Activated naive CD8-positive, alpha-beta T cell treated with anti-CD3 and anti-CD28 coated beads, Interleukin-2, amount 10 ng/mL, durations not matched to agents 7 days and 5 days (primary cell): ENCODE results near the gene ST8SIA6. TPM values are rescaled to one million over a fixed set of nuclear protein-coding genes. Genes with fewer than 3 reads are reported as not detected.
"Not testable (repeated sequence)": the region's sequence is repeated elsewhere in the genome, so short reads cannot be mapped to it uniquely, and the experiment has no call there.

ENCODE experiments used
- ATAC-seq: fragments of 150-1000 bp; cut with Tn5 transposase; one replicate; pipeline ENCODE4 v1.10.0; 2021; ENCODE audit warnings: low read depth, moderate library complexity
- POLR2A ChIA-PET: fragments of 350-600 bp; sonication (Branson Sonifier 250); formaldehyde crosslinking; loops from one replicate; lab custom pipeline; 2021; ENCODE audit warnings: antibody characterized with exemption; lab: Charles Lee
- DNase-seq: peaks from one replicate; pipeline ENCODE4 v3.0.0; 2021
- H3K27ac Mint-ChIP-seq: one replicate; pipeline ENCODE4 v1.8.0; 2022; ENCODE audit warnings: mild to moderate bottlenecking, mixed read lengths
- H3K27me3 Mint-ChIP-seq: one replicate; pipeline ENCODE4 v1.8.0; 2022; ENCODE audit warnings: mild to moderate bottlenecking, moderate library complexity, mixed read lengths
- H3K36me3 Mint-ChIP-seq: one replicate; pipeline ENCODE4 v1.8.0; 2021; ENCODE audit warnings: mild to moderate bottlenecking, mixed read lengths
- H3K4me1 Mint-ChIP-seq: one replicate; pipeline ENCODE4 v1.8.0; 2021; ENCODE audit warnings: mixed read lengths
- H3K4me3 Mint-ChIP-seq: one replicate; pipeline ENCODE4 v1.8.0; 2022; ENCODE audit warnings: mild to moderate bottlenecking, moderate library complexity, mixed read lengths
- H3K9me3 Mint-ChIP-seq: one replicate; pipeline ENCODE4 v1.8.0; 2021; ENCODE audit warnings: mixed read lengths
- total RNA-seq, 2 experiments: library from RNA; stranded (reverse); gene quantifications; one replicate each; pipeline ENCODE4 v1.2.3, GENCODE V29; 2021

Gene ST8SIA6
- under 1 TPM; 0.34 to 0.61 TPM for total RNA-seq

- Mint-ChIP-seq H3K9me3 (peaks cover 4% of the 10 kb centered on the region), H3K36me3 (peaks cover 1% of the 10 kb centered on the region), H3K27me3 (peaks cover 68% of the 10 kb centered on the region), H3K27ac (no peak within 1 kb of the TSS), H3K4me3 (peak within 1 kb of the TSS; percentile 80), H3K4me1 (peaks cover 8% of the 10 kb centered on the region)
- peak; percentile 76 for ATAC-seq
- peak; percentile 70 for DNase-seq
- POLR2A ChIA-PET, result no interaction called here
These were observed at the start of gene ST8SIA6 for GRCh38 chr10:17454161-17455014. Gene ST8SIA6, minus strand, starts transcription at chr10:17454595. Its CDS starts 340 bp downstream, at chr10:17454255.

GRCh38 chr10:17503795-17504194 lies 49.4 kb upstream of the ST8SIA6 start:
- H3K27me3 Mint-ChIP-seq, result no peaks in the 10 kb centered on the region
- no peak overlapping the region for H3K27ac Mint-ChIP-seq
- H3K4me3 Mint-ChIP-seq, result no peak overlapping the region

GRCh38 chr10:17502814-17503213 lies 48.4 kb upstream of the ST8SIA6 start:
- H3K27me3 Mint-ChIP-seq, result no peaks in the 10 kb centered on the region
- POLR2A ChIA-PET, result no interaction called here

More at GRCh38 chr10:17503795-17504194, 49.4 kb upstream of the ST8SIA6 start:
- POLR2A ChIA-PET, result no interaction called here
- peaks cover 2% of the 10 kb centered on the region for H3K36me3 Mint-ChIP-seq
- H3K4me1 Mint-ChIP-seq, result peaks cover 7% of the 10 kb centered on the region
- ATAC-seq (no peak), DNase-seq (no peak)
- peaks cover 6% of the 10 kb centered on the region for H3K9me3 Mint-ChIP-seq

GRCh38 chr10:17499014-17499413 lies 44.6 kb upstream of the ST8SIA6 start:
- H3K4me3 Mint-ChIP-seq, H3K9me3 Mint-ChIP-seq, H3K4me1 Mint-ChIP-seq, POLR2A ChIA-PET, H3K27ac Mint-ChIP-seq, DNase-seq, ATAC-seq, H3K36me3 Mint-ChIP-seq: not testable (repeated sequence)
- peaks cover 21% of the 10 kb centered on the region for H3K27me3 Mint-ChIP-seq

More at GRCh38 chr10:17502814-17503213, 48.4 kb upstream of the ST8SIA6 start:
- Mint-ChIP-seq H3K27ac (no peak overlapping the region), H3K4me1 (peaks cover 7% of the 10 kb centered on the region), H3K36me3 (peaks cover 1% of the 10 kb centered on the region), H3K9me3 (peaks cover 5% of the 10 kb centered on the region), H3K4me3 (no peak overlapping the region)
- DNase-seq (no peak), ATAC-seq (no peak)

- no peak overlapping the region for H3K27ac Mint-ChIP-seq
- no peaks in the 10 kb centered on the region for H3K36me3 Mint-ChIP-seq
- no peaks in the 10 kb centered on the region for H3K4me1 Mint-ChIP-seq
- DNase-seq, result no peak
- no peak for ATAC-seq
- H3K27me3 Mint-ChIP-seq, result peaks cover 23% of the 10 kb centered on the region
- H3K4me3 Mint-ChIP-seq, result no peak overlapping the region
- peaks cover 2% of the 10 kb centered on the region for H3K9me3 Mint-ChIP-seq
- POLR2A ChIA-PET, result no interaction called here
These were observed 43.1 kb upstream of the ST8SIA6 start for GRCh38 chr10:17497446-17498030.

GRCh38 chr10:17494626-17495260 lies 40.3 kb upstream of the ST8SIA6 start:
- DNase-seq, result no peak
- Mint-ChIP-seq H3K36me3 (no peaks in the 10 kb centered on the region), H3K27ac (no peak overlapping the region), H3K4me1 (no peaks in the 10 kb centered on the region), H3K4me3 (no peak overlapping the region), H3K9me3 (peaks cover 2% of the 10 kb centered on the region), H3K27me3 (peaks cover 23% of the 10 kb centered on the region)
- POLR2A ChIA-PET, result interaction anchor here (0.7 kb wide), 1 partner anchor 221 kb away, joined by 3 read pairs; no protein-coding TSS in a partner anchor
- no peak for ATAC-seq

GRCh38 chr10:17488848-17489247 lies 34.5 kb upstream of the ST8SIA6 start:
- Mint-ChIP-seq H3K4me1 (no peaks in the 10 kb centered on the region), H3K36me3 (no peaks in the 10 kb centered on the region), H3K27me3 (peaks cover 2% of the 10 kb centered on the region), H3K9me3 (no peaks in the 10 kb centered on the region), H3K27ac (no peak overlapping the region), H3K4me3 (no peak overlapping the region)
- POLR2A ChIA-PET, result interaction anchor here (0.7 kb wide), 1 partner anchor 115 kb away, joined by 3 read pairs; no protein-coding TSS in a partner anchor
- DNase-seq (no peak), ATAC-seq (no peak)

GRCh38 chr10:17483079-17483478 lies 28.7 kb upstream of the ST8SIA6 start:
- DNase-seq, result no peak
- H3K27ac Mint-ChIP-seq, result no peak overlapping the region
- H3K27me3 Mint-ChIP-seq, result peaks cover 5% of the 10 kb centered on the region
- no peak overlapping the region for H3K4me3 Mint-ChIP-seq
- H3K4me1 Mint-ChIP-seq, result no peaks in the 10 kb centered on the region
- POLR2A ChIA-PET, result no interaction called here
- ATAC-seq, result no peak
- no peaks in the 10 kb centered on the region for H3K36me3 Mint-ChIP-seq
- H3K9me3 Mint-ChIP-seq, result no peaks in the 10 kb centered on the region

- H3K36me3 Mint-ChIP-seq, result no peaks in the 10 kb centered on the region
- H3K4me3 Mint-ChIP-seq, result no peak overlapping the region
- H3K27ac Mint-ChIP-seq, result no peak overlapping the region
- H3K4me1 Mint-ChIP-seq, result no peaks in the 10 kb centered on the region
- H3K27me3 Mint-ChIP-seq, result peaks cover 12% of the 10 kb centered on the region
- ATAC-seq (no peak), DNase-seq (no peak)
- POLR2A ChIA-PET, result no interaction called here
- no peaks in the 10 kb centered on the region for H3K9me3 Mint-ChIP-seq
These were observed 25.4 kb upstream of the ST8SIA6 start for GRCh38 chr10:17479822-17480221.

GRCh38 chr10:17479015-17479615 lies 24.7 kb upstream of the ST8SIA6 start:
- H3K27ac Mint-ChIP-seq, result no peak overlapping the region
- POLR2A ChIA-PET, result no interaction called here
- no peaks in the 10 kb centered on the region for H3K9me3 Mint-ChIP-seq
- H3K4me3 Mint-ChIP-seq, result no peak overlapping the region
- H3K36me3 Mint-ChIP-seq, result no peaks in the 10 kb centered on the region
- peaks cover 12% of the 10 kb centered on the region for H3K27me3 Mint-ChIP-seq
- DNase-seq (no peak), ATAC-seq (no peak)
- H3K4me1 Mint-ChIP-seq, result no peaks in the 10 kb centered on the region

GRCh38 chr10:17476073-17476472 lies 21.7 kb upstream of the ST8SIA6 start:
- DNase-seq, result no peak
- ATAC-seq, result no peak
- Mint-ChIP-seq H3K4me3 (no peak overlapping the region), H3K9me3 (no peaks in the 10 kb centered on the region), H3K4me1 (peaks cover 4% of the 10 kb centered on the region), H3K36me3 (no peaks in the 10 kb centered on the region), H3K27ac (no peak overlapping the region), H3K27me3 (peaks cover 17% of the 10 kb centered on the region)
- POLR2A ChIA-PET, result no interaction called here

- H3K9me3 Mint-ChIP-seq, result no peaks in the 10 kb centered on the region
- no peaks in the 10 kb centered on the region for H3K36me3 Mint-ChIP-seq
- no peak overlapping the region for H3K27ac Mint-ChIP-seq
These were observed 21.3 kb upstream of the ST8SIA6 start for GRCh38 chr10:17475661-17476060.

More at GRCh38 chr10:17475661-17476060, 21.3 kb upstream of the ST8SIA6 start:
- Mint-ChIP-seq H3K4me1 (peaks cover 4% of the 10 kb centered on the region), H3K27me3 (peaks cover 17% of the 10 kb centered on the region), H3K4me3 (no peak overlapping the region)
- DNase-seq (no peak), ATAC-seq (no peak)
- POLR2A ChIA-PET, result no interaction called here
